Liver (tissue), 3 donors: ENCODE results near the gene CRACDL.

Experiments used
- EGR1 ChIP-seq, 2 donors: IDR thresholded peaks; 2 replicates each; pipeline ENCODE4 v1.6.1; 2016 to 2018; ENCODE audit warnings: antibody characterized with exemption in 2 of 2, low read depth in 2 of 2
- FOXA1 ChIP-seq: IDR thresholded peaks from 2 replicates; pipeline ENCODE4 v1.6.1; 2016; ENCODE audit warnings: antibody characterized with exemption
- GABPA ChIP-seq, 2 donors: IDR thresholded peaks in 1 of 2; conservative IDR thresholded peaks in 1 of 2; 2 replicates each; pipeline ENCODE4 v1.6.1; 2016; ENCODE audit warnings: antibody characterized with exemption in 2 of 2, mild to moderate bottlenecking in 1 of 2, moderate library complexity in 1 of 2
- JUND ChIP-seq, 2 donors: IDR thresholded peaks; 2 replicates each; pipeline ENCODE4 v1.6.1; 2016; ENCODE audit warnings: antibody characterized with exemption in 2 of 2
- NR2F2 ChIP-seq: IDR thresholded peaks from 2 replicates; pipeline ENCODE4 v1.6.1; 2016; ENCODE audit warnings: antibody characterized with exemption
- RAD21 ChIP-seq, 2 donors: IDR thresholded peaks; 2 replicates each; pipeline ENCODE4 v1.6.1; 2016; ENCODE audit warnings: antibody characterized with exemption in 2 of 2, mild to moderate bottlenecking in 2 of 2
- SP1 ChIP-seq: IDR thresholded peaks from 2 replicates; pipeline ENCODE4 v1.6.1; 2018; ENCODE audit warnings: antibody characterized with exemption, mild to moderate bottlenecking
- TAF1 ChIP-seq: conservative IDR thresholded peaks from 2 replicates; pipeline ENCODE4 v1.6.1; 2016; ENCODE audit warnings: antibody characterized with exemption, mild to moderate bottlenecking
- YY1 ChIP-seq: IDR thresholded peaks from 2 replicates; pipeline ENCODE4 v1.6.1; 2016; ENCODE audit warnings: antibody characterized with exemption, mild to moderate bottlenecking
- TF ChIP-seq, protein P1 (sequence below): IDR thresholded peaks from 2 replicates; pipeline ENCODE4 v1.6.1; 2016; ENCODE audit warnings: antibody characterized with exemption
- TF ChIP-seq, protein P2 (sequence below): fragments of 150-350 bp; IDR thresholded peaks from 2 replicates; pipeline ENCODE4 v1.5.1; 2017; ENCODE audit warnings: improper control_type of control experiment, low read depth, low read length; ENCODE audit not compliant: missing input control
- TF ChIP-seq, protein P3 (sequence below): IDR thresholded peaks from 2 replicates; pipeline ENCODE4 v1.6.1; 2016; ENCODE audit warnings: antibody characterized with exemption, mild to moderate bottlenecking
- TF ChIP-seq, protein P4 (sequence below): IDR thresholded peaks from 2 replicates; pipeline ENCODE4 v1.6.1; 2016; ENCODE audit warnings: antibody characterized with exemption
- TF ChIP-seq, protein P5 (sequence below): IDR thresholded peaks from 2 replicates; pipeline ENCODE4 v1.6.1; 2016; ENCODE audit warnings: antibody characterized with exemption
- donor health status: healthy.
- donor health status: healthy.

DNA sequence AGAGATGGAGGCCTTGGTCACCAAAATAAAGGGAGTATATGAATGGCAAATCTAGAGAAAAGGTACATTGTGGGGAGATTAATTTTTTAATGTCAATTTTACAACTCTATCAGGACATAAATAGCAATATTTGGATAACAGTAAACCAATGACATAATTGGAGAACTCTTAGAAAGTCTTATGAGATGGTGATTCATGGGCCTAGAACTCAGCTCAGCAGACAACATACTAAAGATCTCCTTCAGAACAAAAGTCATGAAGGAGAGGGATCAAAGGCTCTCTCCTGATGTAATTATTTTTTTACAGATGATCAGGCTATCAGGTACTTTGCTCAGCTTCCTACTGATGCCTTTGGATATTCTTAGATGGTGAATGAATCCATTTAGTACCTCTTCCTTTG is 90.0 kb downstream of the CRACDL start:
- TF ChIP-seq RAD21 (IDR thresholded peaks at IDR 0.05) (no peak), TAF1 (no peak), GABPA (IDR thresholded peaks at IDR 0.05 in 1 of 2, conservative IDR thresholded peaks at IDR 0.05 in 1 of 2) (no peak), YY1 (no peak), JUND (IDR thresholded peaks at IDR 0.05) (no peak), SP1 (no peak), EGR1 (IDR thresholded peaks at IDR 0.05; ENCODE audit: low read depth in 2 of 2) (no peak), FOXA1 (no peak), NR2F2 (no peak)
- TF ChIP-seq, protein P1, sequence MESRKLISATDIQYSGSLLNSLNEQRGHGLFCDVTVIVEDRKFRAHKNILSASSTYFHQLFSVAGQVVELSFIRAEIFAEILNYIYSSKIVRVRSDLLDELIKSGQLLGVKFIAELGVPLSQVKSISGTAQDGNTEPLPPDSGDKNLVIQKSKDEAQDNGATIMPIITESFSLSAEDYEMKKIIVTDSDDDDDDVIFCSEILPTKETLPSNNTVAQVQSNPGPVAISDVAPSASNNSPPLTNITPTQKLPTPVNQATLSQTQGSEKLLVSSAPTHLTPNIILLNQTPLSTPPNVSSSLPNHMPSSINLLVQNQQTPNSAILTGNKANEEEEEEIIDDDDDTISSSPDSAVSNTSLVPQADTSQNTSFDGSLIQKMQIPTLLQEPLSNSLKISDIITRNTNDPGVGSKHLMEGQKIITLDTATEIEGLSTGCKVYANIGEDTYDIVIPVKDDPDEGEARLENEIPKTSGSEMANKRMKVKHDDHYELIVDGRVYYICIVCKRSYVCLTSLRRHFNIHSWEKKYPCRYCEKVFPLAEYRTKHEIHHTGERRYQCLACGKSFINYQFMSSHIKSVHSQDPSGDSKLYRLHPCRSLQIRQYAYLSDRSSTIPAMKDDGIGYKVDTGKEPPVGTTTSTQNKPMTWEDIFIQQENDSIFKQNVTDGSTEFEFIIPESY: no peak
- TF ChIP-seq, protein P2, sequence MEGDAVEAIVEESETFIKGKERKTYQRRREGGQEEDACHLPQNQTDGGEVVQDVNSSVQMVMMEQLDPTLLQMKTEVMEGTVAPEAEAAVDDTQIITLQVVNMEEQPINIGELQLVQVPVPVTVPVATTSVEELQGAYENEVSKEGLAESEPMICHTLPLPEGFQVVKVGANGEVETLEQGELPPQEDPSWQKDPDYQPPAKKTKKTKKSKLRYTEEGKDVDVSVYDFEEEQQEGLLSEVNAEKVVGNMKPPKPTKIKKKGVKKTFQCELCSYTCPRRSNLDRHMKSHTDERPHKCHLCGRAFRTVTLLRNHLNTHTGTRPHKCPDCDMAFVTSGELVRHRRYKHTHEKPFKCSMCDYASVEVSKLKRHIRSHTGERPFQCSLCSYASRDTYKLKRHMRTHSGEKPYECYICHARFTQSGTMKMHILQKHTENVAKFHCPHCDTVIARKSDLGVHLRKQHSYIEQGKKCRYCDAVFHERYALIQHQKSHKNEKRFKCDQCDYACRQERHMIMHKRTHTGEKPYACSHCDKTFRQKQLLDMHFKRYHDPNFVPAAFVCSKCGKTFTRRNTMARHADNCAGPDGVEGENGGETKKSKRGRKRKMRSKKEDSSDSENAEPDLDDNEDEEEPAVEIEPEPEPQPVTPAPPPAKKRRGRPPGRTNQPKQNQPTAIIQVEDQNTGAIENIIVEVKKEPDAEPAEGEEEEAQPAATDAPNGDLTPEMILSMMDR: no peak
- TF ChIP-seq, protein P3, sequence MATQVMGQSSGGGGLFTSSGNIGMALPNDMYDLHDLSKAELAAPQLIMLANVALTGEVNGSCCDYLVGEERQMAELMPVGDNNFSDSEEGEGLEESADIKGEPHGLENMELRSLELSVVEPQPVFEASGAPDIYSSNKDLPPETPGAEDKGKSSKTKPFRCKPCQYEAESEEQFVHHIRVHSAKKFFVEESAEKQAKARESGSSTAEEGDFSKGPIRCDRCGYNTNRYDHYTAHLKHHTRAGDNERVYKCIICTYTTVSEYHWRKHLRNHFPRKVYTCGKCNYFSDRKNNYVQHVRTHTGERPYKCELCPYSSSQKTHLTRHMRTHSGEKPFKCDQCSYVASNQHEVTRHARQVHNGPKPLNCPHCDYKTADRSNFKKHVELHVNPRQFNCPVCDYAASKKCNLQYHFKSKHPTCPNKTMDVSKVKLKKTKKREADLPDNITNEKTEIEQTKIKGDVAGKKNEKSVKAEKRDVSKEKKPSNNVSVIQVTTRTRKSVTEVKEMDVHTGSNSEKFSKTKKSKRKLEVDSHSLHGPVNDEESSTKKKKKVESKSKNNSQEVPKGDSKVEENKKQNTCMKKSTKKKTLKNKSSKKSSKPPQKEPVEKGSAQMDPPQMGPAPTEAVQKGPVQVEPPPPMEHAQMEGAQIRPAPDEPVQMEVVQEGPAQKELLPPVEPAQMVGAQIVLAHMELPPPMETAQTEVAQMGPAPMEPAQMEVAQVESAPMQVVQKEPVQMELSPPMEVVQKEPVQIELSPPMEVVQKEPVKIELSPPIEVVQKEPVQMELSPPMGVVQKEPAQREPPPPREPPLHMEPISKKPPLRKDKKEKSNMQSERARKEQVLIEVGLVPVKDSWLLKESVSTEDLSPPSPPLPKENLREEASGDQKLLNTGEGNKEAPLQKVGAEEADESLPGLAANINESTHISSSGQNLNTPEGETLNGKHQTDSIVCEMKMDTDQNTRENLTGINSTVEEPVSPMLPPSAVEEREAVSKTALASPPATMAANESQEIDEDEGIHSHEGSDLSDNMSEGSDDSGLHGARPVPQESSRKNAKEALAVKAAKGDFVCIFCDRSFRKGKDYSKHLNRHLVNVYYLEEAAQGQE: no peak
- TF ChIP-seq, protein P4, sequence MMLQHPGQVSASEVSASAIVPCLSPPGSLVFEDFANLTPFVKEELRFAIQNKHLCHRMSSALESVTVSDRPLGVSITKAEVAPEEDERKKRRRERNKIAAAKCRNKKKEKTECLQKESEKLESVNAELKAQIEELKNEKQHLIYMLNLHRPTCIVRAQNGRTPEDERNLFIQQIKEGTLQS: no peak
- TF ChIP-seq, protein P5, sequence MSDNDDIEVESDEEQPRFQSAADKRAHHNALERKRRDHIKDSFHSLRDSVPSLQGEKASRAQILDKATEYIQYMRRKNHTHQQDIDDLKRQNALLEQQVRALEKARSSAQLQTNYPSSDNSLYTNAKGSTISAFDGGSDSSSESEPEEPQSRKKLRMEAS: no peak
